Inflammatory macrophage treated with lipopolysaccharide for 4 hours (primary cell): ENCODE measurements around the gene INTS12.
"Not testable (repeated sequence)": the region's sequence is repeated elsewhere in the genome, so short reads cannot be mapped to it uniquely, and the experiment has no call there.

Source experiments
- DNase-seq: peaks from one replicate; pipeline ENCODE4 v3.0.0-alpha.2; 2020

The INTS12 gene, protein sequence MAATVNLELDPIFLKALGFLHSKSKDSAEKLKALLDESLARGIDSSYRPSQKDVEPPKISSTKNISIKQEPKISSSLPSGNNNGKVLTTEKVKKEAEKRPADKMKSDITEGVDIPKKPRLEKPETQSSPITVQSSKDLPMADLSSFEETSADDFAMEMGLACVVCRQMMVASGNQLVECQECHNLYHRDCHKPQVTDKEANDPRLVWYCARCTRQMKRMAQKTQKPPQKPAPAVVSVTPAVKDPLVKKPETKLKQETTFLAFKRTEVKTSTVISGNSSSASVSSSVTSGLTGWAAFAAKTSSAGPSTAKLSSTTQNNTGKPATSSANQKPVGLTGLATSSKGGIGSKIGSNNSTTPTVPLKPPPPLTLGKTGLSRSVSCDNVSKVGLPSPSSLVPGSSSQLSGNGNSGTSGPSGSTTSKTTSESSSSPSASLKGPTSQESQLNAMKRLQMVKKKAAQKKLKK

DNA sequence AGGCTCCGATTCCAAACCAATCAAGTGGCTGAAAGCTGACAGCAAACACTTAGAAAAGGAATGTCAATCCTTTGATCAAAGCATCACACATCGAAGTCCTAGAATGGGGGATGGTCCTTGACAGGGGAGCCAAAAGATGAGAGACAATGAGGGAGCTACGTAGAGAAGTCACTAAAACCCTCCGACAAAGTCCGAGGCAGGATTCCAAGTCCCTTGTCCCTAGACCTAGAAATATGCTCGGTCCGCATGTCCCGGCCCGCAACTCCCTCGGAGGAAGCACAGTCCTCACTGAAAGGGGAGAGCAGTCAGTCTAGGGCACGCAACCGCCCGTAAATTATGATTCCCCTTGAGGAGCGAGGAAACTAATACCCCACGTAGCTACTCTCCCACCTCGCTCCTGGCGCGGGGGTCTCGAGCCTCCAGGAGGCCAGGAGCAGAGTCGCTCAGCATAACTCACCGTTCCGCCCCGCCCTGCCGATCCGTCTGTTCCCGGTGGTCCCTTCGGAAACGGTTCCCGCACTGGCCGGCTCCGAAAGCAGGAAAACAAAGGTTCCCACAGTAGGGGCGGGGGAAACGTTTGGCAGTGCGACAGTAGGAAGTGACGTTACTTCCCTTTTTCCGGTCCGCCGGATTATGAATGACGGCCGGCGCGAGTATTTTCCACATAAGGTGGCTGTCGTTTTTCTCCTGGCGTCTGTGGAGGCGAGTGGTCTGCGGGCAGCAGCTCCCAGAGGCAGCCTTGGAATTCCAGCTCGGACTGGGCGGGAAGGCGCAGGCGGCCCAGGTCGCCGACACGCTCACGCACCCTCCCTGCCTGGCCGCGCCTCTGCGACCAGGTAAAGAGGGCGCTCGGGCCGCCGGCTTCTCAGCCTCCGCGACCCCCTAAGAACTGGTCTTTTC is at the start of gene INTS12, which contains the start of gene GSTCD:
INTS12 (minus strand) TSS at position 509 of the 900 bp plus-strand sequence. CDS start 8,684 bp downstream, outside the sequence.
GSTCD (plus strand) TSS at position 604 of the 900 bp plus-strand sequence. CDS start 8,830 bp downstream, outside the sequence.
- peak; percentile 92 for DNase-seq

- peak; percentile 55 for DNase-seq
Observed at GRCh38 chr4:105755375-105755774, 46.9 kb upstream of the INTS12 start.

- no peak for DNase-seq
Observed at GRCh38 chr4:105753361-105753760, 44.9 kb upstream of the INTS12 start.

DNA sequence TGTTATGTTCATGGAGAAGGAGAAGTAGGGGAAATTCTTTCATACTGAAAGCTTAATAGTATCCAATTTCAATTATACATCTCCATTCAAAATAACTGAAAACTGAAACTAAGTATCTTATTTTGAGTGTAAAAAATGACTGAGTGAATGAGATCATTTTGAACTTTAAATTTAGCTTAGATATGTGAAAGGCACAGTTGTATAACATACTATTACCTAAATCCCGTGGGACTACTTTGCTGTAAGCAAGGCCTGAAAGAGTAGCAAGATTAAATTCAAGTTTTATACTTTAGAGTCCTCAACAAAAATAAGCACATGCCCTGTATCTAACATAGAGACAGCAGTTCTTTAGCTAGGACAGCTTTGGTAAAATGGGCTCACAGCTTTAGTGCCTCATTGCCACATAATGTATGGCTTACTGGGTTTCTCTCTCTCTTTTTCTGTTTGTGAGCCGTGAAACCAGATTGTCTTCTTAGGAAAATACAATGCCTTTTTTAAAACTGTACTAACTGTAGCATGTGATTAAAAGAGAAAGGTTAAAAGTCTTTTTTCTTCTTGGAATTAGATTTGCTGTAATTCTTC is 43.3 kb upstream of the INTS12 start:
- no peak for DNase-seq

- DNase-seq, result no peak
Observed at GRCh38 chr4:105748222-105748621, 39.7 kb upstream of the INTS12 start.

- DNase-seq, result no peak
Observed at GRCh38 chr4:105741548-105741947, 33.1 kb upstream of the INTS12 start.

- not testable (repeated sequence) for DNase-seq
Observed at GRCh38 chr4:105735217-105735616, 26.7 kb upstream of the INTS12 start.

DNA sequence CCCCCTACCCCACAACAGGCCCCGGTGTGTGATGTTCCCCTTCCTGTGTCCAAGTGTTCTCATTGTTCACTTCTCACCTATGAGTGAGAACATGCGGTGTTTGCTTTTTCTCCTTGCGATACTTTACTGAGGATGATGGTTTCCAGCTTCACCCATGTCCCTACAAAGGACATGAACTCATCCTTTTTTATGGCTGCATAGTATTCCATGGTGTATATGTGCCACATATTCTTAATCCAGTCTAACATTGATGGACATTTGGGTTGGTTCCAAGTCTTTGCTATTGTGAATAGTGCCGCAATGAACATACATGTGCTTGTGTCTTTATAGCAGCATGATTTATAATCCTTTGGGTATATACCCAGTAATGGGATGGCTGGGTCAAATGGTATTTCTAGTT is 21.4 kb upstream of the INTS12 start:
- not testable (repeated sequence) for DNase-seq

DNA sequence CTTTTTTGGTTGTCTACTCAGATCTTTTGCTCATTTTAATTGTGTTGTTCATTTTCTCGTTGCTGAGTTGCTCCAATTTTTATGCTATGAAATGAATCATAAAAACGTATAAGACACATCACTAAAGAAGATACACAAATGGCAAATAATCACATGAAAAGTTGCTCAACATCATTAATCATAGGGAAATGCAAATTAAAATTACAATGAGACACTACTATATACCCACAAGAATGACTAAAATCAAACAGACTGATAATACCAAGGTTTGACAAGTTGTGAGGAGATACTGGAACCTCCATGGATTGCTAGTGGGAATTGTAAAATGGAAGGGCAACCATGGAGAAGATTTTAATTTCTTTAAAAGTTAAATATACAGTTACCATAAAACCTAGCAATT is 17.1 kb upstream of the INTS12 start:
- DNase-seq, result no peak

GRCh38 chr4:105719204-105719603 is 10.7 kb upstream of the INTS12 start:
- no peak for DNase-seq

GRCh38 chr4:105715692-105716278 is 7.3 kb upstream of the INTS12 start:
- peak; percentile 61 for DNase-seq

GRCh38 chr4:105714932-105715331 is 6.4 kb upstream of the INTS12 start:
- DNase-seq, result peak; percentile 15

GRCh38 chr4:105714071-105714521 is 5.6 kb upstream of the INTS12 start:
- DNase-seq, result peak; percentile 73

DNA sequence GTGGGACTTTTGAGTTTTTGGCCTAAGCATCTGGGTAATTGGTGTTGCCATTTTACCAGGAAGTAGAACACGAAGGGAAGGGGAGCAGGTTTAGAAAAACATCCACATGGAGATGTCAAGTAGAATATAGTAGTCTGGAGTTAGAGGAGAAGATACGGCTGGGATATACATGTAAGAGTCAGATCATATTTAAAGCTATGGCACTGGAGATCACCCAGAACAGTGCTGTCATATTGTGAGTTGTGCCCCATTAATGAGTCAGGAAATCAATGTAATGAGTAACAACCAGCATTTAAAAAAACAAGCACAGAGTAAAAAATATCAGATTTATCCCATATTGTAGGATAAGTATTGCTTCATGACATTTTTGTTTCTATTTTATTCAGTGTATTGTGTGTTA is 4.3 kb upstream of the INTS12 start:
- no peak for DNase-seq

DNA sequence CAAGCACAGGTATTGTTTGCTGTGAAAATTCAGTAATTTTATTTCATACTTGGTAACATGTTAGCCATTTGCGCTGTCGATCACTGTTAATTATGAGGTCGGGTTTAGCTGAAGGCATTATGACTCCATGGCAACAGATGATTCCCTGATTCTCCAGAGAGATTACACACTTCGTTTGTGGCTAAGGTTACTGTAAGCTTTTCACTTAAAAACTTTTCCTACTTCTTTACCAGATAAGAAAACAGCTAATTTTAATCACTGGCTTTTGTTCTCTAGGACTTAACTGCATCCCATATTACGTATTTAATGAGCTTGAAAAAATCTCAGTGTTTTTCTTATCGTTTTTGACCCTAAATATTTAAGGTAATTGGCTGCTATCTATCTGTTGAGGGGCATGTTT is 2.2 kb upstream of the INTS12 start:
- no peak for DNase-seq

GRCh38 chr4:105710012-105710600 is 1.6 kb upstream of the INTS12 start:
- DNase-seq, result no peak

DNA sequence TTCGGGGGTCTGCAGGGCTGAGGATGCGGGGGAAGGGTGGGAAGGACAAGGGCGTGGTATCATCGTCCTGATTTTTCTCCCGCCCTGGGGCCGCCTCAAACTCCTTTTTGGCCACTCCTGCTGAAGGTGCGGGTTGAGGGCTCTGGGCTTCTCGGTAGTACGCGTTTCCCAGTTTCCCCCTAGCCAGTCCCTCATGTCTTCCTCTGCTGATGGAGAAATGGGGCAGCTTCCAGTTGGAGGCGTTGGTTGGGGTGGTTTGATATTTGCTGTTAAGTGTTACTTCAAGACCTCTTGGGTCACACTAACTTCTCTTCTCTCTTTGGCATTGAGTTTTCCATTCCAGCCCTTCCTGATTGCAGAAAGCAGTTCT is 577 bp upstream of the INTS12 start:
- DNase-seq, result peak; percentile 7

- DNase-seq, result peak; percentile 2
Observed at GRCh38 chr4:105707782-105708180, 708 bp downstream of the INTS12 start.

DNA sequence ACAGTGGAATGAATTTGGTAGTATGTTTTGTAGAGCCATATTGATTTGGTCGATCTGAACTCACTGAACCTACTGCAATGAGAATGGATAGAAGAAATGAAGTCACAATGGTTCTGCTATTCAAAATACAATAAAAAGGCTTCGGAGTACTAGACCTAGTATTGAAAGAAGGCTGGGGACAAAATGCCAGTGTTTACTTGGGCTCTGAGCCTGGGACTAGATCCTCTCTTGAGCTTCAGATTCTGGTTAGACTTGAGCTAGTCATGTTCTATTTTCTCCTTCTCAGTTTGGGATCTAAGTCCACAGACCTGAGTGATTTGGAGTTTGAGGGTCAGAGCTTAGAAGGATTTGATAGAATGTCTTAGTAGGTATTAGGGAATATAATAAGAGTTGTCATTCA is 9.9 kb downstream of the INTS12 start:
- DNase-seq, result no peak

DNA sequence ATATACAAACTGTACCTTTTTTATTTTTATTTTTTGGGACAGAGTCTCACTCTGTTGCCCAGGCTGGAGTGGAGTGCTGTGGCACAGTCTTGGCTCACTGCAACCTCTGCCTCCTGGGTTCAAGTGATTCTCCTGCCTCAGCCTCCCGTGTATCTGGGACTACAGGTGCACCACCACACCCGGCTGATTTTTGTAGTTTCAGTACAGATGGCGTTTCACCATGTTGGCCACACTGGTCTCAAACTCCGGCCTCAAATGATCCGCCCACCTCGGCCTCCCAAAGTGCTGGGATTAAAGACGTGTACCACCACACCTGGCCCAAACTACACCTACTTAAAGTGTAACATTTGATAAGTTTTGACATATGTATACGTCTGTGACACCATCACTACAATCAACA is 12.7 kb downstream of the INTS12 start:
- DNase-seq, result not testable (repeated sequence)

DNA sequence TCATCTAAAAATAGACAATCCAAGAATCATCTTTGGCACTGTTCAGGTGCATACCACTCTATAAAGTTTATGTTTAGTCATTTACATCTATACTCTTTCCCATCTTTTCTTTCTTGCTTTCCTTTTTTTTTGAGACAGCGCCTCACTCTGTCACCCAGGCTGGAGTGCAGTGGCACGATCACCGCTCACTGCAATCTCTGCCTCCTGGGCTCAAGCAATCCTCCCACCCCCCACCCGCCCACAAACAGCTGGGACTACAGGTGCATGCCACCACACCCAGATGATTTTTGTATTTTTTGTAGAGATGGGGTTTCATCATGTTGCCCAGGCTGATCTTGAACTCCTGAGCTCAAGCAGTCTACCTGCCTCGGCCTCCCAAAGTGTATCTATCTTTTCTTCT is 13.7 kb downstream of the INTS12 start:
- DNase-seq, result not testable (repeated sequence)

DNA sequence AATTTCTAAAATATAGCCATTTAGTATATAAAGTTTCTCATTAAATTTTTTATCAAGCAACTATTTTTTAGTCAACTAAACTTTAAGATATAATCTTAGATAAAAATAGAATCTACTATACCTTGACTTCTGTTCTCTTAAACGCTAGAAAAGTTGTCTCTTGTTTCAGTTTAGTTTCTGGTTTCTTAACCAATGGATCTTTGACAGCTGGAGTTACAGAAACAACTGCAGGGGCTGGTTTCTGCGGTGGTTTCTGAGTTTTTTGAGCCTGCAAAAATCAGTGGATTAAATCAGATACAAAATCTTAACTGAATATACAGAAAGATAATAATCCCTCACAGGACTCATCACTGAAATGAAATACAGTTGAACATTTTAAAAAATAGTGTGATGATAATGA is 21.9 kb downstream of the INTS12 start:
- no peak for DNase-seq
